Hepatocyte (in vitro differentiated cells): ENCODE measurements around the gene MED20.

ENCODE experiments used
- EZH2 ChIP-seq: fragments of 200-600 bp; sonication (generic); IDR thresholded peaks from 2 replicates; pipeline ENCODE4 v1.6.1; 2016; ENCODE audit warnings: antibody characterized with exemption, mild to moderate bottlenecking, borderline replicate concordance
- TF ChIP-seq, protein P1 (sequence below): fragments of 200-600 bp; sonication (generic); IDR thresholded peaks from 2 replicates; pipeline ENCODE4 v1.5.1; 2016; ENCODE audit warnings: antibody characterized with exemption, mild to moderate bottlenecking; ENCODE audit not compliant: poor library complexity

DNA sequence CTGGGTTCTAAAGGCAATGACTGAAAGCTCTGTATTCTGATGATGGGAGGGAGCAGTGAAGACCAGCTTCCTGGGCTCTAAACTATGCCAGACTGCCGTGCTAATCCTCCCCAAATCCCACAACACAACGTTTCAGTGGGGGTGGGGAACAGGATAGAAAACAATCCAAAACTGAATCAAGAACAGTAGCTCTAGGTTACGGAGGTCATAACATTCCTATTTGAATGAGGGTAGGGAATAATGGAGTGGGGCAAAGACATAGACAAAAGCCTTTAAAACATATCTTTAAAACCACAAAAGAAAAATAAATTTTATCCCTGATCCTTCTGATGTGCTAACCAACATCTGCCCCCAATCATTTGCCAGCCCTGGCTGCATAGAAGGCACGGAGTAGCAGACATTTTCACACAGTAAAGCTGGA, 33.6 kb downstream of the MED20 start:
- TF ChIP-seq, protein P1, sequence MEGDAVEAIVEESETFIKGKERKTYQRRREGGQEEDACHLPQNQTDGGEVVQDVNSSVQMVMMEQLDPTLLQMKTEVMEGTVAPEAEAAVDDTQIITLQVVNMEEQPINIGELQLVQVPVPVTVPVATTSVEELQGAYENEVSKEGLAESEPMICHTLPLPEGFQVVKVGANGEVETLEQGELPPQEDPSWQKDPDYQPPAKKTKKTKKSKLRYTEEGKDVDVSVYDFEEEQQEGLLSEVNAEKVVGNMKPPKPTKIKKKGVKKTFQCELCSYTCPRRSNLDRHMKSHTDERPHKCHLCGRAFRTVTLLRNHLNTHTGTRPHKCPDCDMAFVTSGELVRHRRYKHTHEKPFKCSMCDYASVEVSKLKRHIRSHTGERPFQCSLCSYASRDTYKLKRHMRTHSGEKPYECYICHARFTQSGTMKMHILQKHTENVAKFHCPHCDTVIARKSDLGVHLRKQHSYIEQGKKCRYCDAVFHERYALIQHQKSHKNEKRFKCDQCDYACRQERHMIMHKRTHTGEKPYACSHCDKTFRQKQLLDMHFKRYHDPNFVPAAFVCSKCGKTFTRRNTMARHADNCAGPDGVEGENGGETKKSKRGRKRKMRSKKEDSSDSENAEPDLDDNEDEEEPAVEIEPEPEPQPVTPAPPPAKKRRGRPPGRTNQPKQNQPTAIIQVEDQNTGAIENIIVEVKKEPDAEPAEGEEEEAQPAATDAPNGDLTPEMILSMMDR = no peak
- TF ChIP-seq EZH2 = no peak
